DMS153 (cell line): ENCODE data around the gene SPI1.

Experiments
- DNase-seq: peaks from one replicate; lab custom pipeline; 2025; lab: John Stamatoyannopoulos, UW

The SPI1 gene

GRCh38 chr11:47357985-47358730 is 20.2 kb downstream of the SPI1 start:
- DNase-seq = no peak

GRCh38 chr11:47356998-47357329 is 21.4 kb downstream of the SPI1 start:
- no peak for DNase-seq

- no peak for DNase-seq
Measured at GRCh38 chr11:47356129-47356997, 22.0 kb downstream of the SPI1 start.

GRCh38 chr11:47355283-47356128 is 22.8 kb downstream of the SPI1 start:
- DNase-seq = peak; percentile 93

GRCh38 chr11:47354913-47355282 is 23.4 kb downstream of the SPI1 start:
- no peak for DNase-seq

- DNase-seq = no peak
Measured at GRCh38 chr11:47353978-47354774, 24.2 kb downstream of the SPI1 start.

- DNase-seq = no peak
Measured at GRCh38 chr11:47352556-47352955, 25.8 kb downstream of the SPI1 start, which contains the start of gene MYBPC3. Gene MYBPC3, minus strand, starts transcription at chr11:47352702. Its CDS starts 55 bp downstream, at chr11:47352647.

GRCh38 chr11:47351156-47352126 is 26.9 kb downstream of the SPI1 start:
- no peak for DNase-seq

- no peak for DNase-seq
Measured at GRCh38 chr11:47350315-47350714, 28.0 kb downstream of the SPI1 start.

- DNase-seq = no peak
Measured at GRCh38 chr11:47349521-47350095, 28.7 kb downstream of the SPI1 start.

- peak; percentile 11 for DNase-seq
Measured at GRCh38 chr11:47348859-47349258, 29.5 kb downstream of the SPI1 start.

GRCh38 chr11:47348131-47348802 is 30.1 kb downstream of the SPI1 start:
- DNase-seq = no peak

- DNase-seq = no peak
Measured at GRCh38 chr11:47347137-47347536, 31.2 kb downstream of the SPI1 start.

GRCh38 chr11:47345890-47346563 is 32.3 kb downstream of the SPI1 start:
- no peak for DNase-seq

GRCh38 chr11:47342854-47343253 is 35.5 kb downstream of the SPI1 start:
- DNase-seq = no peak

GRCh38 chr11:47342036-47342803 is 36.1 kb downstream of the SPI1 start:
- no peak for DNase-seq

GRCh38 chr11:47340980-47341775 is 37.2 kb downstream of the SPI1 start:
- no peak for DNase-seq
